HCT116 (cell line): ENCODE data around the gene RAPGEF2. TPM values are rescaled to one million over a fixed set of nuclear protein-coding genes. Genes with fewer than 3 reads are reported as not detected.

Source experiments
- ATAC-seq: fragments of 200-7000 bp; cut with Tn5 transposase; 2 replicates; pipeline ENCODE4 v1.9.1; 2020; ENCODE audit warnings: mild to moderate bottlenecking, moderate library complexity
- BruUV-seq: library from RNA; stranded (reverse); fragments of 400-500 nt; replicated peaks from 2 replicates; lab custom pipeline; 2021; lab: Mats Ljungman, UMichigan
- CTCF ChIA-PET: fragments of 300-600 bp; sonication (Branson Sonifier 250); formaldehyde crosslinking; loops from one replicate; lab custom pipeline; 2021; ENCODE audit warnings: antibody characterized with exemption; lab: Charles Lee
- POLR2A ChIA-PET: fragments of 300-600, 350-600 bp; sonication (Branson Sonifier 250); formaldehyde crosslinking; loops from one replicate; lab custom pipeline; 2021; ENCODE audit warnings: antibody characterized with exemption; lab: Charles Lee
- RAD21 ChIA-PET, 2 experiments: fragments of 300-600 bp; sonication (Branson Sonifier 250); formaldehyde crosslinking; loops; one replicate each; lab custom pipeline; 2023; ENCODE audit warnings: low total read pairs in 2 of 2; ENCODE audit not compliant: uncharacterized antibody in 2 of 2, unreplicated experiment in 2 of 2, low non-redundant PET in 1 of 2; lab: Charles Lee
- DNase-seq: peaks from one replicate; pipeline ENCODE4 v3.0.0-alpha.2; 2010; ENCODE audit warnings: low read depth, low spot score
- H2AFZ ChIP-seq: fragments of 200-600 bp; shearing (Covaris generic), sonication (generic); 2 replicates; pipeline ENCODE4 v1.6.1; 2017; ENCODE audit warnings: low read depth, mixed run types, mixed read lengths, antibody characterized with exemption, low read length; ENCODE audit not compliant: poor library complexity, severe bottlenecking
- H3K27ac ChIP-seq: 2 replicates; pipeline ENCODE4 v1.5.1; 2012; ENCODE audit warnings: low read depth, low read length
- H3K27me3 ChIP-seq: fragments of 200-600 bp; sonication (generic); 2 replicates; pipeline ENCODE4 v1.6.1; 2016; ENCODE audit warnings: mixed run types, low read length, mixed read lengths; ENCODE audit not compliant: insufficient read depth
- H3K36me3 ChIP-seq, 2 experiments: fragments of 200-500 bp in 1 of 2; fragments of 200-600 bp in 1 of 2; sonication (Bioruptor generic) in 1 of 2; sonication (generic) in 1 of 2; 2 replicates each; pipeline versions ENCODE4 v1.5.1 to v1.6.1; 2014 to 2016; ENCODE audit warnings: low read length in 2 of 2, inconsistent platforms in 1 of 2, mixed read lengths in 1 of 2, mixed run types in 1 of 2; ENCODE audit not compliant: insufficient read depth in 2 of 2, control insufficient read depth in 1 of 2
- H3K4me1 ChIP-seq, 2 experiments: fragments of 200-600 bp in 1 of 2; sonication (generic) in 1 of 2; 2 replicates each; pipeline versions ENCODE4 v1.5.1 to v1.6.1; 2012 to 2017; ENCODE audit warnings: low read length in 2 of 2, inconsistent platforms in 1 of 2, mild to moderate bottlenecking in 1 of 2, mixed read lengths in 1 of 2, mixed run types in 1 of 2, moderate library complexity in 1 of 2; ENCODE audit not compliant: insufficient read depth in 2 of 2, control insufficient read depth in 1 of 2
- H3K4me2 ChIP-seq: fragments of 200-600 bp; sonication (generic); 2 replicates; pipeline ENCODE4 v1.6.1; 2017; ENCODE audit warnings: mixed run types, low read length, mixed read lengths
- H3K4me3 ChIP-seq, 2 experiments: fragments of 200-600 bp in 1 of 2; sonication (generic) in 1 of 2; replicated peaks in 1 of 2; 2 replicates each; pipeline ENCODE4 v1.5.1; 2011 to 2016; ENCODE audit warnings: low read length in 2 of 2, control low read depth in 1 of 2, low read depth in 1 of 2, mild to moderate bottlenecking in 1 of 2, mixed read lengths in 1 of 2, mixed run types in 1 of 2
- H3K79me2 ChIP-seq: fragments of 200-600 bp; sonication (generic); 2 replicates; pipeline ENCODE4 v1.6.1; 2017; ENCODE audit warnings: mild to moderate bottlenecking, mixed run types, low read length, moderate library complexity, mixed read lengths; ENCODE audit not compliant: insufficient read depth
- H3K9ac ChIP-seq: fragments of 200-600 bp; sonication (generic); 2 replicates; pipeline ENCODE4 v1.6.1; 2016; ENCODE audit warnings: low read length, mixed read lengths
- H3K9me2 ChIP-seq: fragments of 200-600 bp; sonication (generic), shearing (Covaris generic); 2 replicates; pipeline ENCODE4 v1.6.1; 2017; ENCODE audit warnings: mixed run types, mild to moderate bottlenecking, moderate library complexity; ENCODE audit not compliant: insufficient read depth
- H3K9me3 ChIP-seq, 2 experiments: fragments of 200-500 bp in 1 of 2; fragments of 200-600 bp in 1 of 2; sonication (Bioruptor generic) in 1 of 2; sonication (generic) in 1 of 2; 2 replicates each; pipeline ENCODE4 v1.6.1; 2014 to 2017; ENCODE audit warnings: low read length in 2 of 2, mixed read lengths in 2 of 2, inconsistent platforms in 1 of 2, low read depth in 1 of 2, mild to moderate bottlenecking in 1 of 2, mixed run types in 1 of 2, moderate library complexity in 1 of 2; ENCODE audit not compliant: control insufficient read depth in 1 of 2, insufficient read depth in 1 of 2
- H4K20me1 ChIP-seq: fragments of 200-600 bp; sonication (generic), shearing (Covaris generic); 2 replicates; pipeline ENCODE4 v1.6.1; 2017; ENCODE audit warnings: mixed run types, mild to moderate bottlenecking, moderate library complexity; ENCODE audit not compliant: insufficient read depth
- EGR1 ChIP-seq: IDR thresholded peaks from 2 replicates; pipeline ENCODE4 v1.6.1; 2012; ENCODE audit warnings: low read depth
- EZH2 ChIP-seq: fragments of 200-600 bp; sonication (generic); IDR thresholded peaks from 2 replicates; pipeline ENCODE4 v1.6.1; 2017; ENCODE audit warnings: antibody characterized with exemption, mixed run types
- RAD21 ChIP-seq: IDR thresholded peaks from 2 replicates; pipeline ENCODE4 v1.6.1; 2012; ENCODE audit warnings: low read depth, mild to moderate bottlenecking
- REST ChIP-seq: IDR thresholded peaks from 2 replicates; pipeline ENCODE4 v1.6.1; 2012; ENCODE audit warnings: low read depth
- SRF ChIP-seq: IDR thresholded peaks from 2 replicates; pipeline ENCODE4 v1.6.1; 2012; ENCODE audit warnings: low read depth
- TCF7L2 ChIP-seq: IDR thresholded peaks from 2 replicates; pipeline ENCODE4 v1.7.0; 2011; ENCODE audit warnings: borderline replicate concordance, inconsistent platforms; ENCODE audit not compliant: insufficient read depth, insufficient read length; ENCODE audit errors: extremely low read depth
- ZBTB33 ChIP-seq: IDR thresholded peaks from 2 replicates; pipeline ENCODE4 v1.6.1; 2011; ENCODE audit warnings: mild to moderate bottlenecking, low read length, moderate library complexity; ENCODE audit not compliant: insufficient replicate concordance; ENCODE audit errors: extremely low read depth
- ZFX ChIP-seq: fragments of 450-650 bp; IDR thresholded peaks from 2 replicates; pipeline ENCODE4 v1.6.1; 2017
- intact Hi-C: fragments of 100-400 bp; cut with micrococcal nuclease; formaldehyde crosslinking; loops from 2 replicates; pipeline ENCODE4 v1.10.0; 2022
- total RNA-seq: library from RNA; stranded (reverse); gene quantifications from one replicate; pipeline ENCODE4 v1.2.1, GENCODE V29; 2021; ENCODE audit not compliant: unreplicated experiment

The RAPGEF2 gene
- total RNA-seq, 1 experiment from 2014 or later, result 21.2 TPM

DNA sequence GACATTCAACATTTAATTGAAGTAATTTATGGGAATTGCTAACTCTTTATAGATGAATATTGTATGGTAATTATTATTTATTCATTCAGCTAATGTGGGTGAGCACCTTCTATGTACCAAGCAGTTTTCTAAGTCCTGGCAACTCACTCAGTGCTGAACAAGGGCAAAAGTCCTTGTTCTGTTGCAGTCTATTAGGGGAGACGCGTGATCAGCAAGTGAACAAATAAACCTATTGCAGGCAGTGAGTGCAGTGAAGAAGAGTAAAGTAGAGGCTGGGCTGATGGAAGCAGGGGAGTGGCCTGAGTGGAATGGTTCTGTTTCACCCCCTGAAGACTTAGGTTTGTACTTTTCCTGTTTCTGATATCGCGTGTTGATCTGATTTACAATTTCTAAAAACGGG, 214.3 kb downstream of the RAPGEF2 start:
- BruUV-seq, result no TSS peak
- no peak overlapping the region for H3K9ac ChIP-seq
- no peaks in the 10 kb centered on the region for H4K20me1 ChIP-seq
- no peak overlapping the region for H3K27ac ChIP-seq
- DNase-seq, result no peak
- RAD21 ChIA-PET, result no interaction called here
- no peaks in the 10 kb centered on the region for H3K27me3 ChIP-seq
- CTCF ChIA-PET, result interaction anchor here (1.2 kb wide), 1 partner anchor 16 kb away, joined by 3 read pairs; no protein-coding TSS in a partner anchor
- no peak for ATAC-seq
- POLR2A ChIA-PET, result no interaction called here
- no peak overlapping the region for H3K4me3 ChIP-seq
- H3K9me2 ChIP-seq, result no peaks in the 10 kb centered on the region
- intact Hi-C loops, result no loop called here
- H2AFZ ChIP-seq, result no peak overlapping the region
- H3K36me3 ChIP-seq, result no peaks in the 10 kb centered on the region
- H3K9me3 ChIP-seq, result no peaks in the 10 kb centered on the region
- no peak overlapping the region for H3K4me2 ChIP-seq
- H3K4me1 ChIP-seq, result no peaks in the 10 kb centered on the region
- TF ChIP-seq SRF (no peak), EZH2 (no peak), ZFX (no peak), ZBTB33 (no peak), EGR1 (no peak), RAD21 (no peak), REST (no peak), TCF7L2 (no peak)
- H3K79me2 ChIP-seq, result 0 out of 2 replicates have a peak, but pooled peaks cover 2% of the 10 kb centered on the region
